ENCODE results near the gene COPB1.

- TF ChIP-seq CTCF (conservative IDR thresholded peaks at IDR 0.05; ENCODE audit: low read length) (no peak), EZH2phosphoT487 (IDR thresholded peaks at IDR 0.05; ENCODE audit: borderline replicate concordance) (no peak)
Observed at GRCh38 chr11:14409891-14410290, 89.7 kb downstream of the COPB1 start.

Data from Loucy (cell line).